T-helper 2 cell treated with Interferon-gamma antibody and Interleukin-4, amounts not matched to agents 5 μg/mL and 100 μg/mL, for 36 hours (primary cell): ENCODE results near the gene FAM3B.

Experiments used
- DNase-seq: peaks from one replicate; pipeline ENCODE4 v3.0.0; 2021; ENCODE audit warnings: low spot score
- H3K27ac Mint-ChIP-seq: one replicate; pipeline ENCODE4 v1.8.0; 2021; ENCODE audit warnings: mild to moderate bottlenecking, mixed read lengths
- H3K27me3 Mint-ChIP-seq: one replicate; pipeline ENCODE4 v1.8.0; 2021; ENCODE audit warnings: low read depth, mixed read lengths
- H3K36me3 Mint-ChIP-seq: one replicate; pipeline ENCODE4 v1.8.0; 2021; ENCODE audit warnings: low read depth, mixed read lengths
- H3K4me1 Mint-ChIP-seq: one replicate; pipeline ENCODE4 v1.8.0; 2021; ENCODE audit warnings: low read depth, mixed read lengths
- H3K4me3 Mint-ChIP-seq: one replicate; pipeline ENCODE4 v1.8.0; 2022; ENCODE audit warnings: mild to moderate bottlenecking, moderate library complexity, mixed read lengths
- H3K9me3 Mint-ChIP-seq: one replicate; pipeline ENCODE4 v1.8.0; 2021; ENCODE audit warnings: mixed read lengths

Gene FAM3B

DNA sequence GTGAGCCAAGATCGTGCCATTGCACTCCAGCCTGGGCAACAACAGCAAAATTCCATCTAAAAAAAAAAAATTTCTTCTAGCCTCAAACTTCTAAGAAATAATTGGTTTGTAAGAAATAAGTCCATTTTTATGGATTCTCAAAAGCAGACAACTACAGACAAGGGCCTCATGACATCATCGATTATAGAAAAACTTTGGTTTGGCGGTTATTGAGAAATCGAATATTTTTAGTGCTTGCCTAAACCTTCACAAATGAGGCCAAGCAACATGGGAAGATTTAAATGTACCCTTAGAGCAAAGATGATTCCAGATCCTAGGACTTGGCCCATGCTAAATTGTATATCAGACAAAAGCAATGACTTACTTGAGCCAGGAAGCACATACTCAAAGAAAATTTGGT, 81.7 kb downstream of the FAM3B start:
- Mint-ChIP-seq H3K27me3 (no peaks in the 10 kb centered on the region), H3K4me3 (no peak overlapping the region), H3K9me3 (no peaks in the 10 kb centered on the region), H3K27ac (no peak overlapping the region), H3K4me1 (no peaks in the 10 kb centered on the region), H3K36me3 (peaks cover 17% of the 10 kb centered on the region)
- no peak for DNase-seq

DNA sequence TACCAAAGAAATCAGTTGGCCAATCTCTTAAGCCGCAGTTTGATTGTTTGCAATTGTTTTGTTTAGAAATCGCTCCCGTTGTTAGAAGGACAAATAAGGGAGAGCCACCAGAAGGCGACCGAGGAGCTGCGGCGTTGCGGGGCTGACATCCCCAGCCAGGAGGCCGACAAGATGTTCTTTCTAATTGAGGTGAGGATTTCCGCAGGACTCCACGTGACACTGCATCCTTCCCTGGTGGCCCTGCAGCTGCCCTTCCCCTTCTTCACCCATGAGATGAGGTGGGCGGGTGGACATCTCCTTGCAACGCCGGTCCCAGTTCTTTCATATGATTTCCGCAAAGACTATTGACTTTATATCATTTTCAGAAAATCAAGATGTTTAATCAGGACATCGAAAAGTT, 82.2 kb downstream of the FAM3B start:
- H3K4me3 Mint-ChIP-seq: no peak overlapping the region
- no peak overlapping the region for H3K27ac Mint-ChIP-seq
- peaks cover 17% of the 10 kb centered on the region for H3K36me3 Mint-ChIP-seq
- H3K9me3 Mint-ChIP-seq: no peaks in the 10 kb centered on the region
- no peak for DNase-seq
- H3K27me3 Mint-ChIP-seq: no peaks in the 10 kb centered on the region
- H3K4me1 Mint-ChIP-seq: no peaks in the 10 kb centered on the region

DNA sequence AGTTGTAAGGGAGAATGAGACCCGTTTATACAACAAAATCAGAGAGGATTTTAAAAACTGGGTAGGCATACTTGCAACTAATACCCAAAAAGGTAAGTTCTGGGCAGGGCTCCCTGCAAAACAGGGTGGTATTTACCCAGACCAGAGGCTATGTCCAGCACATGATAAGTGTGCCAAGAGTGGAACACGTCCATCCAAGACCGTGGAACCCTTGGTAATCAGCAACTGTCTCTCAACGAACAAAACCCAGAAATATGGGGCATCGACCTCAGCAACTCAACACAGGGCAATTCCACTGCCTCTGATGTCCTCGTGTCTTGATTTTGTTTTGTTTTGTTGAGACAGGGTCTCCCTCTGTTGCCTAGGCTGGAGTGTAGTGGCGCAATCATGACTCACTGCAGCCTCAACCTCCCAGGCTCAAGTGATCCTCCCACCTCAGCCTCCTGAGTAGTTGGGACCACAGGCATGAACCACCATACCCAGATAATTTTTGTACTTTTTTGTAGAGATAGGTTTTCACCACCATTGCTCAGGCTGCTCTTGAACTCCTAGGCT, 82.7 kb downstream of the FAM3B start:
- Mint-ChIP-seq H3K4me1 (no peaks in the 10 kb centered on the region), H3K36me3 (peaks cover 18% of the 10 kb centered on the region), H3K4me3 (no peak overlapping the region), H3K9me3 (no peaks in the 10 kb centered on the region), H3K27me3 (no peaks in the 10 kb centered on the region), H3K27ac (no peak overlapping the region)
- no peak for DNase-seq

DNA sequence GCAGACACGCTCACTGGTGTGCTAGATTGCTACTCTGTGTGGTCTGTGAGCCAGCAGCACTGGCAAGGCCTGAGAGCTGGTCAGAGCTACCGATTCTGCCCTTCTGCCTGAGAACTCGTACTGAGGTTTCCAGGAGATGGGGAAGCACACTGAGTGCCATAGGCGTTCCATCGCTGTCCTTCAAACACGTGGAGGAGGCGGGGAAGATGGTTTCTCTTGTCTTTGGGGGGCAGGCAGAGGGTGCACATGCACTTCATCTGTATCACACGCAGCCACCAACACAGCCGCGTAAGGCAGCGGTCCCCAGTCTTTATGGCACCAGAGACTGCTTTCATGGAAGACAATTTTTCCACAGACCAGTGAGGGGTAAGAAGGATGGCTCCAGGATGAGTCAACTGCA, 85.6 kb downstream of the FAM3B start:
- Mint-ChIP-seq H3K27ac (no peak overlapping the region), H3K9me3 (no peaks in the 10 kb centered on the region), H3K4me3 (no peak overlapping the region), H3K4me1 (no peaks in the 10 kb centered on the region), H3K36me3 (peaks cover 18% of the 10 kb centered on the region), H3K27me3 (no peaks in the 10 kb centered on the region)
- DNase-seq: no peak

GRCh38 chr21:41402796-41403195, 86.2 kb downstream of the FAM3B start:
- H3K27ac Mint-ChIP-seq: no peak overlapping the region
- H3K9me3 Mint-ChIP-seq: no peaks in the 10 kb centered on the region
- no peak for DNase-seq
- H3K27me3 Mint-ChIP-seq: no peaks in the 10 kb centered on the region
- peaks cover 14% of the 10 kb centered on the region for H3K36me3 Mint-ChIP-seq
- no peak overlapping the region for H3K4me3 Mint-ChIP-seq
- no peaks in the 10 kb centered on the region for H3K4me1 Mint-ChIP-seq

DNA sequence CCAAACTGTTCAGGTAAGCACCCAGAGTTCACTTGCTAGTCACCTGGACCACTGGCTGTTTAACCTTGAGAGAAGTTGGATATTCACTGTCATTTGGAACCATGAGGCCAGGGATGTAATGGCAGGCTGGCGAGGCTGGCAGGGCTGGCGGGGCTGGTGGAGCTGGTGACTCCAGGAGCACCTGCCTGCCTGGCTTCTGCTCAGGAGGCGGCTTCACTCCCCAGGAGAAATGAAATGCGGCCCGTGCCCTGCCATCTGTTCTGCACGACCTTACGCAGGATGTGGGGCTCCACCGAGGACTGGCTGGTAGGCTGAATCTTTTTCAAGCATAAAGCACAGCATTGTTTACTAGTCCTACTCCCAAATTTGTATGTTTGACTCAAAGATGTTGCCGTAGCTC, 86.7 kb downstream of the FAM3B start:
- H3K9me3 Mint-ChIP-seq: no peaks in the 10 kb centered on the region
- H3K27me3 Mint-ChIP-seq: no peaks in the 10 kb centered on the region
- H3K4me3 Mint-ChIP-seq: no peak overlapping the region
- no peaks in the 10 kb centered on the region for H3K4me1 Mint-ChIP-seq
- peaks cover 14% of the 10 kb centered on the region for H3K36me3 Mint-ChIP-seq
- DNase-seq: no peak
- H3K27ac Mint-ChIP-seq: no peak overlapping the region

GRCh38 chr21:41403966-41404365, 87.4 kb downstream of the FAM3B start:
- Mint-ChIP-seq H3K4me3 (no peak overlapping the region), H3K4me1 (no peaks in the 10 kb centered on the region)

DNA sequence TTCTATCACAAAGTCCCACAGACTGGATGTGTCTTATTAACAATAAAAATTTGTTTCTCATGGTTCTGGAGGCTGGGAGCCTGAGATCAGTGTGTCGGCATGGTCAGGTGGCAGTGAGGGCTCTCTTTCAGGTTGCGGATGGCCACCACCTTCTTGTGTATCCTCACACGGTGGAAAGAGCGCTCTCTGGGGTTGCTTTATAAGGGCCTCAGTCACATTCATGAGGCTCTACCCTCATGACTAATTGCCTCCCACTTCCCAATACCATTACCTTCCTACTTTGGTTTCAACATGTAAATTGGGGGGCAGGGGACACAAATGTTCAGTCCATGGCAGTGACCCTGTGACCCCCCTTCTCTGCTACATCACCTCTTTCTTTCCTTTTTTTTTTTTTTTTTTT, 88.7 kb downstream of the FAM3B start:
- peaks cover 21% of the 10 kb centered on the region for H3K36me3 Mint-ChIP-seq
- no peaks in the 10 kb centered on the region for H3K9me3 Mint-ChIP-seq
- H3K4me3 Mint-ChIP-seq: no peak overlapping the region
- no peak overlapping the region for H3K27ac Mint-ChIP-seq
- no peaks in the 10 kb centered on the region for H3K27me3 Mint-ChIP-seq
- H3K4me1 Mint-ChIP-seq: no peaks in the 10 kb centered on the region
- no peak for DNase-seq

More at GRCh38 chr21:41403966-41404365, 87.4 kb downstream of the FAM3B start:
- Mint-ChIP-seq H3K36me3 (peaks cover 14% of the 10 kb centered on the region), H3K27ac (no peak overlapping the region), H3K9me3 (no peaks in the 10 kb centered on the region), H3K27me3 (no peaks in the 10 kb centered on the region)
- DNase-seq: no peak

GRCh38 chr21:41406340-41406739, 89.7 kb downstream of the FAM3B start:
- Mint-ChIP-seq H3K27ac (no peak overlapping the region), H3K9me3 (no peaks in the 10 kb centered on the region), H3K27me3 (no peaks in the 10 kb centered on the region), H3K4me3 (no peak overlapping the region), H3K36me3 (peaks cover 21% of the 10 kb centered on the region), H3K4me1 (no peaks in the 10 kb centered on the region)
- DNase-seq: no peak
